Thyroid gland (tissue), 4 donors: ENCODE measurements around the gene APOBEC2. TPM values are rescaled to one million over a fixed set of nuclear protein-coding genes. Genes with fewer than 3 reads are reported as not detected.

Experiments
- DNase-seq, 2 donors: peaks; one replicate each; pipeline ENCODE4 v3.0.0-alpha.2; 2019
- H3K27ac ChIP-seq, 3 donors: fragments of 200-600 bp; sonication (generic); 1 replicate in 2 of 3; 2 replicates in 1 of 3; pipeline ENCODE4 v1.5.1; 2016 to 2019; ENCODE audit warnings: mild to moderate bottlenecking in 1 of 3, moderate library complexity in 1 of 3
- H3K27me3 ChIP-seq: fragments of 200-600 bp; sonication (generic); one replicate; pipeline ENCODE4 v1.5.1; 2019
- H3K36me3 ChIP-seq, 2 donors: fragments of 200-600 bp; sonication (generic); one replicate each; pipeline ENCODE4 v1.5.1; 2016 to 2019
- H3K4me1 ChIP-seq, 2 donors: fragments of 200-600 bp; sonication (generic); one replicate each; pipeline ENCODE4 v1.5.1; 2017 to 2019
- H3K4me3 ChIP-seq, 3 donors: fragments of 200-600 bp; sonication (generic); replicated peaks in 1 of 3; 1 replicate in 2 of 3; 2 replicates in 1 of 3; pipeline ENCODE4 v1.5.1; 2016; ENCODE audit warnings: mild to moderate bottlenecking in 1 of 3
- H3K9me3 ChIP-seq: fragments of 200-600 bp; sonication (generic); one replicate; pipeline ENCODE4 v1.5.1; 2017
- POLR2A ChIP-seq, 2 donors: fragments of 450-650 bp; IDR thresholded peaks; one replicate each; pipeline ENCODE4 v1.6.1; 2017; ENCODE audit warnings: antibody characterized with exemption in 2 of 2, mild to moderate bottlenecking in 2 of 2, moderate library complexity in 1 of 2
- WGBS, 2 donors: methylation state at CpG; one replicate each; pipeline ENCODE4 v1.1.5; 2017; 5-methylcytosine and 5-hydroxymethylcytosine counted together
- intact Hi-C: fragments of 100-400 bp; cut with DNase I; formaldehyde crosslinking; loops from one replicate; pipeline ENCODE4 v1.15.1; 2023
- total RNA-seq, 4 donors: library from RNA; depleted of rRNA; stranded (reverse); fragments of >200 nt; gene quantifications; one replicate each; pipeline ENCODE4 v1.2.3, GENCODE V29; 2016
- TF ChIP-seq, protein P1 (sequence below), 6 experiments: fragments of 200-600 bp in 3 of 6; fragments of 450-650 bp in 3 of 6; sonication (generic) in 3 of 6; IDR thresholded peaks; one replicate each; pipeline ENCODE4 v1.5.1; 2016 to 2019; ENCODE audit warnings: antibody characterized with exemption in 6 of 6, mild to moderate bottlenecking in 2 of 6, inconsistent platforms in 1 of 6, moderate library complexity in 1 of 6

APOBEC2 gene
- total RNA-seq, 4 donors from 2014 or later = not detected

DNA sequence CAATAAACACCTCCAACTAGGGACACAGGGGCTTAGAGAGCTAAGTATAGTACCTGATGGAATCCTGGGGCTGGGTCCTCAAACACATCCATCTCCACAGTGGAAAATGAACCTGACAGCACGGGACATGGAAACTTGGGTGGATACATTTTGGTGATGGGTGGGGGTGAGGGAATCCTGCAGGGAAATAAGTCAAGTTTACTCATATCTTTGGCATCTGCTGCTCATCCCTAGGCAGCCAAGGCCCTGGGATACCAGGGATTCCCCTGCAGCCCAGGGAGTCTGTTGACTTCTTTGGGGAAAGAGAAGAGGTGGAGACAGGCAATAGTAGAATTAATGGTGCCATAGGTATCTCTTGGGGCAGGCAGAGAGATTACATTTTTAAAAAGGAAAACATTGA is 6.6 kb downstream of the APOBEC2 start:
- H3K4me3 ChIP-seq = no peak overlapping the region
- TF ChIP-seq, protein P1, sequence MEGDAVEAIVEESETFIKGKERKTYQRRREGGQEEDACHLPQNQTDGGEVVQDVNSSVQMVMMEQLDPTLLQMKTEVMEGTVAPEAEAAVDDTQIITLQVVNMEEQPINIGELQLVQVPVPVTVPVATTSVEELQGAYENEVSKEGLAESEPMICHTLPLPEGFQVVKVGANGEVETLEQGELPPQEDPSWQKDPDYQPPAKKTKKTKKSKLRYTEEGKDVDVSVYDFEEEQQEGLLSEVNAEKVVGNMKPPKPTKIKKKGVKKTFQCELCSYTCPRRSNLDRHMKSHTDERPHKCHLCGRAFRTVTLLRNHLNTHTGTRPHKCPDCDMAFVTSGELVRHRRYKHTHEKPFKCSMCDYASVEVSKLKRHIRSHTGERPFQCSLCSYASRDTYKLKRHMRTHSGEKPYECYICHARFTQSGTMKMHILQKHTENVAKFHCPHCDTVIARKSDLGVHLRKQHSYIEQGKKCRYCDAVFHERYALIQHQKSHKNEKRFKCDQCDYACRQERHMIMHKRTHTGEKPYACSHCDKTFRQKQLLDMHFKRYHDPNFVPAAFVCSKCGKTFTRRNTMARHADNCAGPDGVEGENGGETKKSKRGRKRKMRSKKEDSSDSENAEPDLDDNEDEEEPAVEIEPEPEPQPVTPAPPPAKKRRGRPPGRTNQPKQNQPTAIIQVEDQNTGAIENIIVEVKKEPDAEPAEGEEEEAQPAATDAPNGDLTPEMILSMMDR (IDR thresholded peaks at IDR 0.05) = no peak
- TF ChIP-seq POLR2A (IDR thresholded peaks at IDR 0.05) = no peak
- WGBS, 2 donors = 78 to 100% methylated on average over 1 of the region's 1 CpG
- intact Hi-C loops = no loop called here
- H3K27me3 ChIP-seq = no peaks in the 10 kb centered on the region
- H3K36me3 ChIP-seq = no peaks in the 10 kb centered on the region
- H3K27ac ChIP-seq = peak overlapping the region in 1 of 3 donors; percentile 53
- H3K9me3 ChIP-seq = no peaks in the 10 kb centered on the region
- H3K4me1 ChIP-seq = peaks cover 16 to 25% of the 10 kb centered on the region in 2 donors
- no peak for DNase-seq

DNA sequence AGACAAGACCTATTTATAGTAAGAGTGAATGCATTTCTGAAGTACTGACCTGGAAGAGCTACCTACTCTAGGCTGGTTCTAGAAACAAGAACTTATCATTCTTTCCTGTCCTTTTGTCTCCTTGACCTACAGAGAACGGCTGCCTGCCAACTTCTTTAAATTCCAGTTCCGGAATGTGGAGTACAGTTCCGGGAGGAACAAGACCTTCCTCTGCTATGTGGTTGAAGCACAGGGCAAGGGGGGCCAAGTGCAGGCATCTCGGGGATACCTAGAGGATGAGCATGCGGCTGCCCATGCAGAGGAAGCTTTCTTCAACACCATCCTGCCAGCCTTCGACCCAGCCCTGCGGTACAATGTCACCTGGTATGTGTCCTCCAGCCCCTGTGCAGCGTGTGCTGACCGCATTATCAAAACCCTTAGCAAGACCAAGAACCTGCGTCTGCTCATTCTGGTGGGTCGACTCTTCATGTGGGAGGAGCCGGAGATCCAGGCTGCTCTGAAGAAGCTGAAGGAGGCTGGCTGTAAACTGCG is 8.3 kb downstream of the APOBEC2 start:
- no peak overlapping the region for H3K4me3 ChIP-seq
- peaks cover 16 to 25% of the 10 kb centered on the region in 2 donors for H3K4me1 ChIP-seq
- 77 to 78% methylated on average over 13 of the region's 13 CpGs for WGBS, 2 donors

DNA sequence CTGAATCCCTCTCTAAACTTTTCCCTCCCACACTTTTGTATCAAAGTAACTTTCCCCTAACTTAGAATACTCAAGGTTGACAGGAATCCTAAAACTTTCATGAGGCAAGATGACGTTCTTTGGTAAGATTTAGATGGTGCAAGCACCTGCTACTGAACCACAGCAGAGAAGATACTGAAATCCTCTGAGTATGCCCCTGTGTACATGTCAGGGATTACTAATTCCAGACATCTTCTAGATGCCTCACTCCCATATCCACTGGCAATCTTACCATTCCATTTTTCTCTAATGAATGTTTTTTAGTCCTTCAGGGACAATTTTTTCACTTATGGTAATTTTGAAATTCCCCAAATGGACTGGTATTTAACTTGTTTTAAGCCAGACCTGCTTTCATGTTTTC is 9.1 kb downstream of the APOBEC2 start:
- H3K4me1 ChIP-seq = peaks cover 16 to 25% of the 10 kb centered on the region in 2 donors
- H3K36me3 ChIP-seq = no peaks in the 10 kb centered on the region
- no peak overlapping the region for H3K27ac ChIP-seq
- H3K27me3 ChIP-seq = no peaks in the 10 kb centered on the region
- TF ChIP-seq, protein P1 (IDR thresholded peaks at IDR 0.05) = no peak
- TF ChIP-seq POLR2A (IDR thresholded peaks at IDR 0.05) = no peak
- intact Hi-C loops = loop anchor here (10.0 kb wide), 1 partner anchor 57 kb away; no protein-coding TSS in a partner anchor
- H3K4me3 ChIP-seq = no peak overlapping the region
- no peak for DNase-seq
- WGBS, 2 donors = 91 to 93% methylated on average over 1 of the region's 1 CpG
- H3K9me3 ChIP-seq = no peaks in the 10 kb centered on the region

More for the DNA sequence above, 8.3 kb downstream of the APOBEC2 start:
- Histone ChIP-seq H3K36me3 (no peaks in the 10 kb centered on the region), H3K27me3 (no peaks in the 10 kb centered on the region), H3K27ac (peak overlapping the region; percentile 44 to 59 (median 58)), H3K9me3 (no peaks in the 10 kb centered on the region)
- intact Hi-C loops = loop anchor here (10.0 kb wide), 1 partner anchor 56 kb away; no protein-coding TSS in a partner anchor
- peak in 1 of 2 donors; percentile 28 for DNase-seq
- no peak for TF ChIP-seq POLR2A (IDR thresholded peaks at IDR 0.05)
- TF ChIP-seq, protein P1 (IDR thresholded peaks at IDR 0.05) = no peak

DNA sequence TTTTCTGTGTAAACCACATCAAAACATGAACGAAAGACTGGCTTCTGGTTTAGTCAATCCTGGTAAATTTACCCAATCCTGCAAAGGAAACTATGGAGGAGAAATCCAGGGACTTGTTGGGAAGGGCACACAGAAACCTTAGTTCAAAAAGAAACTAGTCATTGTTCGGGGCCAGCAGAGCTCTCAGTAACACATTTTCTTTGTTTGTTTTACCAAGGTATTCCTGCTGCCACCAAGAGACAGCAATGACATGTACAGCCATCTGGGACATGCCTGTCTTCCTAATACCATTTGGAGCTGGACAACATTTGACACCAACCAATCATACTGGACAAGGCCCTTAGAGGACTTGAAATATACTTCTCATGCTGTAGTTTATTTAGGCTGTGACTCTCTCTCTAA is 10.9 kb downstream of the APOBEC2 start:
- Histone ChIP-seq H3K4me1 (peaks cover 16 to 25% of the 10 kb centered on the region in 2 donors), H3K36me3 (no peaks in the 10 kb centered on the region), H3K9me3 (no peaks in the 10 kb centered on the region), H3K4me3 (no peak overlapping the region), H3K27me3 (no peaks in the 10 kb centered on the region), H3K27ac (peak overlapping the region; percentile 5 to 32 (median 20))
- peak in 1 of 2 donors; percentile 16 for DNase-seq
- intact Hi-C loops = loop anchor here (10.0 kb wide), 1 partner anchor 59 kb away; no protein-coding TSS in a partner anchor
- no peak for TF ChIP-seq POLR2A (IDR thresholded peaks at IDR 0.05)
- TF ChIP-seq, protein P1 (IDR thresholded peaks at IDR 0.05) = no peak
- 61 to 68% methylated on average over 2 of the region's 2 CpGs for WGBS, 2 donors

DNA sequence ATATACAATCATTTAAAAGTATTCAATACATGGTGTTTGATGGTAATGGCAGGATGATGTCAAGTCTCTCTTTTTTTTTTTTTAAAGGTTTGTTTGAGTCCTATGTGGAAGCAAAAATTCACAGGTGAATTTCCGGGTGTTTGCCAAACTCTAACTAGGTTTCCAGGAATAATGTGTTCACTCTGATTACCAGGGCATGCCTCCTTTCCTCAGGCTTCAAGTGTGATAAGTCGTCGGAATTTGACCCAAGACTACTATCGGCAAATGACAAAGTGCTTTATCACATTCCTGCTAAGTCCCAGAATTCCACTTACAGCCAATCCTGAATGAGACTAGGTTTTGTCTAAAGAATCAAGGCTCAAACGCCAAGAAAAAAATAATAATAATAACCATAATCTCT is 11.8 kb downstream of the APOBEC2 start:
- peak overlapping the region in 1 of 3 donors; percentile 32 for H3K27ac ChIP-seq
- H3K9me3 ChIP-seq = no peaks in the 10 kb centered on the region
- H3K4me1 ChIP-seq = peaks cover 16 to 25% of the 10 kb centered on the region in 2 donors
- H3K36me3 ChIP-seq = no peaks in the 10 kb centered on the region
- no peaks in the 10 kb centered on the region for H3K27me3 ChIP-seq
- intact Hi-C loops = loop anchor here (10.0 kb wide), 1 partner anchor 60 kb away; no protein-coding TSS in a partner anchor
- TF ChIP-seq, protein P1 (IDR thresholded peaks at IDR 0.05) = no peak
- TF ChIP-seq POLR2A (IDR thresholded peaks at IDR 0.05) = no peak
- H3K4me3 ChIP-seq = no peak overlapping the region
- 87 to 88% methylated on average over 5 of the region's 5 CpGs for WGBS, 2 donors
- no peak for DNase-seq
